NCI-H2227 (cell line): ENCODE data around the gene RAD51B.
"Not testable (repeated sequence)": the region's sequence is repeated elsewhere in the genome, so short reads cannot be mapped to it uniquely, and the experiment has no call there.

Experiments used
- DNase-seq: peaks from one replicate; lab custom pipeline; 2025; ENCODE audit not compliant: unreplicated experiment; lab: John Stamatoyannopoulos, UW

Gene RAD51B

DNA sequence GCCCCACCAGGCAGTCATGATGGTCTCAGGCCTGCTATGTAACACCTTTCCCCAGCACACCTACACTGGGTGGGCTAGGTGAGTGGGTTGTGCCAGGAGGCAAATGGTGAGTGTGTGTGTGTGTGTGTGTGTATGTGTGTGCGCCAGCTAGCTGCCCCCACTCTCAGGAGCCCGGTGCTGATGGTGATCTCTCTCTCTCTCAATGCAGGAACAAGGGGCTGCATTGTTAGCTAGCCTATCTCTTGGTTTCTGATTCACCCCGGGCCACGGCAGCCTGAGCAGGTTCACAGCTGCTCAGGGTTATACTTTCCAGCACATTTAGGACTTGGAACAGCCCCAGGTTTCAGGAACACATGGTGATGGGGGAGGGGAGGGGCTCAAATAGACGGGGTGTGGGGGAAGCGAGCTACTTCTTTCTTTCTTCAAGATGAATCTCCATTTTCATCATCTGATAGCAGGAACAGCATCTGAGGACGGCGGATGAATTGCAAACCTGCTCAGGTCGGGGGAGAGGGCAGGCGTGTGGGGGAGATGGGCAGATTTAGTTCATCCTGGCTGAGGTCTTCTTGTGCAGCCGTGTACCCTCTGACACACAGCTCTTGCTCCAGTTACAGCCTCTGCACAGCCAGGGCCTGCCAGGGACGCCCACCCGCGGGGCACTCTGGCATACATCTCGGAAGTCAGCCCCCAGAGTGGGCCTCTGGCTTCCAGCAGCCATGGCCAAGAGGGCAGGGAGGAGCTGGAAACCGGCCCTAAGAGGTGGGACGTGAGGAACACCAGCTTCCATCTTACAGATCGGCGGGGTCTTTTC, 835.6 kb downstream of the RAD51B start:
- DNase-seq = peak; percentile 10

DNA sequence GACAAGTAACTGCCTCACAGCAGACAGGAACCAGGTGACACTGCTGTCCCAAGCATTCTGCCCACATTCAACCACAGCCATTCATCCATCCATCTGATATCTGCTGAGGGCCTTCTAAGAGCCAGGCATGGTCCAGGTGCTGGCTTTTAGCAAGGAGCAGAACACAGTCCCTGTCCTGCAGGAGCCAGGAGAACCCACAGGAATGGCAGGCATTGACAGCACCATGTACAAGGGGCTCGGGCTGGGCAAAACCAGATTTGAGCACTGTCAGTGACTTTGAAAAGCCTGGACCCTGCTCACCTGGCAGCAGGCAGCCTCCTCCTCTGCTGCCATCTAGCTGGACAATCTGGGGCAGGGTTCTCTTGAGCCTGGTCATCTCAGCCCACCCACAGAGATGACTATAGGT, 836.3 kb downstream of the RAD51B start:
- no peak for DNase-seq

DNA sequence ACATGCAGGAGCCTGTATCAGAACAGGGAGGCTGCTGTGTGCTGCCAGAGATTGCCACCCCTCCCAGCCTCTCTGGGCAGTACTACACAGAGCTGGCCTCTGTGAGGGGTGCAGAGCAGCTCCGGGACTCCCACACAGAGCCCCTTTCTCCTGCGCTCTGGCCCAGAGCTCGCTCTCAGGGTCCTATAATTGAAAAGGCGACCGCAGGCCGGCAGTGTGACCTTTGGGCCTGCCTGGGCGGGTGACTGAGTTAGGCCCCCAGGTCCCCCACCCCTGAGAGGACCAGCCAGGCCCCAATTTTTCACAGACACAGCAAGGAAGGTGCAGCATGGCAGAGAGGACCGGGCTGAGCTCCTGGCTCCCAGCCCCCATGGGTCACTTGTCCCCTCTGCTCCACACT, 836.9 kb downstream of the RAD51B start:
- DNase-seq = no peak

DNA sequence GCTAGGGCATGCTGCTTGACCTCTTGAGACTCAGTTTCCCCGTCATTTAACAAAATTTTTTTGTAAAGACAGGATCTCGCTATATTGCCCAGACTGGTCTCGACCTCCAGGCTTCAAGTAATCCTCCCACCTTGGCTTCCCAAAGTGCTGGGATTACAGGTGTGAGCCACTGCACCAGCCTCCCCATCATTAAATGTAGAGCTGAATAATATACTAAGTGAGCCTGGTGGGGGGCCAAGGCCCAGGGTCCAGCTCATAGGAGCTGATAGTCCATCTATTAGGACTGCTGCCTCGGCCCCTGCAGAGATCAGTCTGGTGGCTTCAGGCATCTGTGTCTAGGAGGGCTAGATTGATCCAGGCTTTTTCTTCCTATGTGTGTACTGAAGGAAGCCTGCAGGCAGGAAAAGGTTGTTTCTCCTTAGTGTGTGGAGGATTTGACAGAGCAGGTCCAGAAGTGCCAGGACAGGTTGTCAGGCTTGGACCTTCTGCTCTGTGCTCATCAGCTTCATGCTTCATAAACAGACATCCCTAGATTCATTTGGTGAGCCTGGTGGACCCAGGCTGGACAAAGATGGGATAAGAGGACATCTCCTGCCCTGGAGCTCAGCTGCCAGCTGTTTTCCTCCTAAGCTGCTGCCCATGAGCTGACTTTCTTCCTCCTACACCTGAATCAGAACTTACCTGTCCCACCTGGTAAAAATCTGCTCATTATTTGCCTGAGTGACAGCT, 837.9 kb downstream of the RAD51B start:
- DNase-seq = no peak

DNA sequence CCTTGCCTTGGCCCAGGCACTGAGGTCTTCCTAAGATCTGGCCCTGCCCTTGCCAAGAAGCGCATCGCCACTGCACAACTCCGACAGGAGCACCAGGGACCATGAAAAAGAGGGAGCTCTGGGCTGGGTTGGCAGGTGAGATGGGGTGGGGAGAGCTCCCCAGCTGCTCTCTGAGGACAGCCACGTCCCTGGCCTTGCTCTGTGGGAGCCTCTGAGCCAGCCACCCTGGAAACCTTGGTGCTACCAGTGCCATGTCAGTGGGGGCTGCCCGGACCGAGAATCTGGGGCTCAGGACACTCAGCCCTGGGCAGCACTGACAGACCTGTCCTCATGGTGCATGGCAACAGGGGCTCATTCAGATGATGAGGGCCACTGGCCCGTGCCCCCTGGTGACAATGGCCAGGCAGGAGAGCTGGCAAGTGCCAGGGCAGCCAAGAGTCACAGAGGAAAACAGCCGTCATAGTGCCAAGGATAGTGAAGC, 838.5 kb downstream of the RAD51B start:
- DNase-seq = no peak

DNA sequence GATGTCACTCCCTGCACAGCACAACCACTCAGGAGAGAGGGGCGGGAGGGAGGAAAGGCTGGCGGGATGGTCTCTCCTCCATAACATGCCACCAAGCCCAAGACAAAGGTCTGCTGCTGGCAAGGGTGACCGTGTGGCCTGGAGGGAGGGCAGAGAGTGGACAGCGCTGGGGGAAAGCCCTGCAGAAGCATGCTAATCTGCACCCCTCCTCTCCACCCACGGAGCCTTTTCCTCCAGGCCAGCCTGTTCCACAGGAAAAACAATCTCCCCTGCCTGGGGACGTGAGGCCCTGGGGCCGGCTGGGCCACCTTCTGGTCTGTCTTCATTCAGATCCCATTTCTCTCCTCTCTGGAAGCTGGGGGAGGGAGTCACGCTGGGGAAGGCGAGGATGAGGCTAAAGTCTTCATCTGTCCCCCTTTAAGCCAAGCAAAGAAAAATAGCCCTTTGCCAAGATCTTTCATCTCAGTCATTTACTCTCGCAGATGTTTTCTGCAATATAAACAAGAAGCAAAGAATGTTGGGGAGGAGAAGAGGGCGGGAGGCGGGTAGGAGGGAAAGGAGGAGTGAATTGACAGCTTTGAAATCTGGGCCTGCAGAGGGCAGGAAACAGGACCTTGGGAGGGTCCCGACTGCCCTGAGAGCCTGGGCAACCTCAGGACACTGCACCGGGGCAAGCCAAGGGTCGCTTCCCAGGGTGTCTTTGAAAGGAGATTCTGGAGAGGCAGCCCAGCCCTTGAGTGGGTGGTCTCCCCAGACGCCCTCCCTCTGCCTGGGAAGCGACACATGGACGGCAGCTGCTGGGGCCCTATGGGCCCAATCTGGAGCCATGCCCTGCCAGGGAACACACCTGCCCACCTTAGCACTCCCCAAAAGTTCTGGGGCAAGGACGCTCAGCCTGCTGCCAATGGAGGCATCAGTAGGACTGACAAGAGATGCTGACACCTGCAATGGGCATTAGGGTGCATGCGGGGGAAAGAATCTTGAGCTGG, 839.7 kb downstream of the RAD51B start:
- no peak for DNase-seq

DNA sequence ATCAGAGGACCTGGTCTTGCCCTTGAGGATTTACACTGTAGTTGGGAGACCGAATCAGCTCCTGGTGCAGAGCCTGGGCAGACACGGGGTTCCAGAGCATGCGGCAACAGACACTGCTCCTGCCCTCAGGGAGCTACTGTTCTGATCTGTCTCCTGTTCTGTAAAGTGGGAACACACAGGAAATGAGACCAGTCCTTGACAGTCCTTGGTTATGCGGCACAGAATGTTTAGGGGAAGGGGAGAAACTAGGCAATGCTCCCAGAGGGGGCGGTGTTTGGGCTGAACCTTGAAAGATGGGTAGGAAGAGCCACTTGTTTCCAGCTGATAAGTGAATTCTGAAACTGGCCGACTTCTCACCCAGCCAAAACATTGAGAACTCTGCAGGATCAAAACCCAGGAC, 840.9 kb downstream of the RAD51B start:
- no peak for DNase-seq

DNA sequence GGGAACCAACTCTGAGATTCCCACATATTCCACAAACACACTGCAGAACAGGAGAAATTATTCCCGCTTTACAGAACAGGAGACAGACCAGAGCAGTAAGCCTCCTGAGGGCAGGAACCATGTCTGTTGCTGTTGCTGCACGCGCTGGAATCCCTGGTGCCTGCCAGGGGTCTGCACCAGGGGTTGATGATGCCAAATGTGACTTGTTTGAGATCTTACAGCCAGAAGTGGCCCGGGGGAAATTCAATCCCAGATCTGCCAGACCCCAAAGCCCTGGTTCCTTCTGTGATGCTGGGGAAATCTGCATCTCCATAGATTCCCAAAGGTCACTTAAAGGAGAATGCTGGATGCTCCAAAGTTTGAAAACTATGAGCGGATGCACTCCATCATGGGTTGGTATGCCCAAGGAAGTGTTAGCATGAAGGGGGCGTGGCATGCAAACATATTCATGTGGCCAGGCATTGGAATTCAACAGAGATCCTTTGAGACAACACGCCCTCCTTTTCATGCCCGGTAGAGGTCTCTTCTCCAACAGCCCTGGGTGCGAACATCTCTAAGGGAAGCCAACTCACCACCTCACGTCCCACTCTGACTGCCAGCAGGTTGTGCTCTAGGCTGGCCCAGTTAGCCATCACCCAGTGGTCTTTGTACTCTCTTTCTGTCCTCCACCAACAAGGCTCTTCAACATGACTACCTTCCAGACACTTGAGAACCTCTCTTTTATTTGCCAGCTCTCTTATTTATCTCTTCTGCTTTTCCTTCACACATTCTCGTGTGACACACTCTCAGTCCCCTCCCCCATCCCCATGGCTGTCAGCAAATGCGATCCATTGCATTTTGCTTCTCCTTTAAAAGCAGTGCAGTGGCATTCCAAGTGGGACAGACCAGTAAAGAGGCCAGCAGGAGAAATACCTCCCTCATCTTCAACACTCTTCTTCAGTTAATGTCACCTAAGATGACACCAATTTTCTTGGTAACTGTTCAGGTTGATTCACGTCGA, 841.9 kb downstream of the RAD51B start:
- no peak for DNase-seq

DNA sequence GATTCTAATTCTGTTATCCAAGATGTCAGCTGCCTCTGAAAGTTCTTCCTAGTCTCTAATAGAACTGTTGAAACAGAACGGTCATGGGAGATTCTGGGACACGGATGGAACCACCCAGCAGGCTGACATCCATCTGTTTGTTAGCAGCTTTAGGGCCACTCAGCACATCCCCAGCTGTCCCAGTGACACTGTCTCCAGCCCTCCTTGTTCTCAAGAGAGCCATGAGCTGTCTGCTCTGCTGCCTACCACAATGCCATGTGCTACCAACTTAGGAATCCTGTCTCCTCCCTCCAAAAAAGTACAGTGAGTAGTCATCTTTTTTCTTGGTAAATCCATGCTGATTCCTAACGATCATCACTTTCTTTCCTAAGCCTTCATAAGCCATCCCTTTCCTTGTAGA, 842.8 kb downstream of the RAD51B start:
- no peak for DNase-seq

DNA sequence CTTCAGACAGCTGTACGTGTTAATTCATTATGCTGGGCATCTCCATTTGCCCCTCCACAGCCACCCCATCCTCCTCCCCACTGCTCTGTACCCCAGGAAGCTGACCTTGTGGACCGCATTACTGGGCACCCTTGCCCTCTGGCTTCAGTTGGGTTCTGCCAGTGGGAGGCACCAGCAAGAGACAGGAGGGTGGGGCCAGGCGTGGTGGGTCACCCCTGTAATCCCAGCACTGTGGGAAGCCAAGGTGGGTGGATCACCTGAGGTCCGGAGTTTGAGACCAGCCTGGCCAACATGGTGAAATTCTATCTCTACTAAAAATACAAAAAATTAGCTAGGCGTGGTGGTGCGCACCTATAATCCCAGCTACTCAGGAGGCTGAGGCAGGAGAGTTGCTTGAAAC, 843.2 kb downstream of the RAD51B start:
- not testable (repeated sequence) for DNase-seq

DNA sequence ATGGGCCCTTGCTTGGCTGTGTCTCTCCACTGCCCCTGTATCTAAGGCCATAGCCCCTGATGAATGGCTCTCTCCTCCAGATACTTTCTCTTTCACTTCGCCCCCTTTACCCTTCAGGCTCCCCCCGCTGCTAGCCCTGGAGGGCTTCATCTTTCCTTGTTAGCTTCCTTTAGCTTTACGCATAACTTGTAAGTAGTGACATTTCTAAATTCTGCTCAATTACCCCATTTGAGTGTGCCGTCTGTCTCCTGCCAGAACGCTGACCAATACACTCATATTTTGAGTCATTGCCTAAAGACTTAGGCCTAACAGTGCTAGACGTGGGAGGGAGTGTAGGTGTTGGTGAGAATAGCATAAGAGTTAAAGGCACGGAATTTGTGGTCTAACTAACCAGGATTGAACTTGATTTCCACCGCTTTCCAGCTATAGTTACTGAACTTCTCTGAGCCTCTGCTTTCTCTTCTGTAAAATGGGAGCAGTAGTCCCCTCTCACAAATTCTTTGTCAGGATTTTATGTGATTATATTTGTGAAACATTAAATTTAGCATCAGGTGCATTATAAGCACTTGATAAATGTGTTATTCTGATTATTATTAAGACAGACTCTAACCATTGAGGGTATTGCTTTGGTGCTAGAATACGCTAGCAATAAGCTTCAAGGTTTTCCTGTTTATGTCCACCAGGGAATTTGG, 844.0 kb downstream of the RAD51B start:
- DNase-seq = no peak

DNA sequence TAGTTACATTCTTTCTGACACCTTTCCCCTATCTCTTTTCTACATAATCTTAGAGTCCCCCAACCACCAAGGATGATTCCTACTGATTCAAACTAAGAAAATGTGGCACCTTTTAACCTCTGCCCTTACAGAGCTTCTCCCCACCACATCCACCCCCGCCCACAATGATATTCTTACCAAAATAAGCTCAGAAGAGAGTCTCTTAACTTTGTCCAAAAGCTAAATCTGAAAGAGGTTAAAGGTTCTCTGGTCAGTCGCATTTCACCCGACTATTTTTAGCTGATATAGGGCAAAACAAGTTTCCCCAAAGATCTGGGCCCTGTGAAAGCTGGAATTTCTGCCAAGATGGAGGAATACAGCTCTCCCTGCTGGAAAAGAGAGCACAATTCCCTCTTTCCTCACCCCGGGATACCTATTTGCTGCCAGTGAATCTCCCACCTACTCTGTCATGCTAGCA, 844.7 kb downstream of the RAD51B start:
- no peak for DNase-seq

DNA sequence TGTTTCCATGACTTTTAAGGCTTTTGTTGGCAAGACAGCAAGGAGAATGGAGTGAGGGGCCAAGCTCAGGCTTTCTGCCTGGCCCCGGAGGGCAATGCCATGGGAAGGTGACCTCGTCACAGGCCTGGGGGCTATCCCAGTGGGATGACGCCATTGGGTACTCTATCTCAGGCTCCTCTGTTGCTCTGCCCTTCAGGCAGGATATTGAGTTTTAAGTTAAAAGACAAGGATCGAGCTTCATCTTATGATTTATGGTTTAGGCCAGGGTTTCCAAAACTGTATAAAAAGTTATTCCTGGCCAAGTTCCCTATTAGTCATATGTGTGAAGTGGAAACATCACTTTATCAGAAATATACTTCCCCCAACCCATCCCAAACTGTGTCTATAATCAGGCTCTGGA, 845.6 kb downstream of the RAD51B start:
- DNase-seq = no peak

DNA sequence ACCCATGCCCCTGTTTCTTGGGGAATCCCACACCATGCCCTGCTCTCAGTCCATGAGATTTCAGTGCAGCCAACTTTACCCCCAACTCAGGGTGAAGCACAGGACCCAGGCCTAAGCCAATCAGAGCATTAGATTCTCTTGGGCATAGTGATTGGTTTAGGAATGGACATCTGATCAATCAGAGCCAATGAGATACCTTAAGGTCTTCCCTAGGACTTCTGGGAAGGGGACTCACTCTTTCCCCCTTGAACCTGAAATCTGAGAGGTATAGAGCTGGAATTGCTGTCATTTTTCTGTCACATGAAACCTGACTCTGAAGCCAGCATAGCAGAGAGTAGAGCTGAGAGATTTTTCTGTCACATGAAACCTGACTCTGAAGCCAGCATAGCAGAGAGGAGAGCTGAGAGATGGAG, 846.2 kb downstream of the RAD51B start:
- no peak for DNase-seq

DNA sequence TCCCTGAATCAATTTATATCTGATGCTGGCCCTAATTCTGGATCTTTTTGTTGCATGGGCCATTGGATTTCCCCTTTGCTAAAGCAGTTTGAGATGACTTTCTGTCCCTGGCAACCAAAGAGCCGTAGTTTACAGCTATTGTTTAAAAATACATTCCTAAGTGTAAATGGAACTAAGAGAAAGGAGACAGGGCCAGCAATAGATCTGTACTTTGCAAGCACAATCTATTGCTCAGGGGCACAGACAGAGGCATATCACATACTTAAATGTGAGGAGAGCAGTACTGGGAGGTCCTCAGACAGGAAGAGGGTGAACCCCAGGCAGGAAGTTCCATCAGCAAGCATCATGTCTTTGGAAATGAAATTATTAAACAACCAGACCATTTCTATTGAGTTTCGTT, 846.7 kb downstream of the RAD51B start:
- DNase-seq = no peak

DNA sequence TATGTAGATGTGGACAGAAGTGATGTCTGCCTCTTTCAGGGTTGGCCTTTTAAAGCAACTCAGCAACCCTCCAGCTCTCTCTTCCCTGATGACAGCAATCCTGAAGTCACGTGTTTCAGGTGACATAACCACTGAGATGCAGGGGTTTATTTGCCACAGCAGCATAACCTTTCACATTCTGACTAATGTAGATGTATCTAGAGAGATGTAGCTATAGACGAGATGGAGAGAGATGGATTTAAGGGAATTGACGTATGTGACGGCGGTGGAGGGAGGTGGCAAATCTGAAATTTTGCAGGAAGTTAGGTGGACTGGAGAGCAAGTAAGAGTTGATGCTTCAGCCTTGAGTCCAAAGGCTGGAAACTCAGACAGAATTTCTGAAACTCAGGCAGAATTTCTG, 847.3 kb downstream of the RAD51B start:
- no peak for DNase-seq

DNA sequence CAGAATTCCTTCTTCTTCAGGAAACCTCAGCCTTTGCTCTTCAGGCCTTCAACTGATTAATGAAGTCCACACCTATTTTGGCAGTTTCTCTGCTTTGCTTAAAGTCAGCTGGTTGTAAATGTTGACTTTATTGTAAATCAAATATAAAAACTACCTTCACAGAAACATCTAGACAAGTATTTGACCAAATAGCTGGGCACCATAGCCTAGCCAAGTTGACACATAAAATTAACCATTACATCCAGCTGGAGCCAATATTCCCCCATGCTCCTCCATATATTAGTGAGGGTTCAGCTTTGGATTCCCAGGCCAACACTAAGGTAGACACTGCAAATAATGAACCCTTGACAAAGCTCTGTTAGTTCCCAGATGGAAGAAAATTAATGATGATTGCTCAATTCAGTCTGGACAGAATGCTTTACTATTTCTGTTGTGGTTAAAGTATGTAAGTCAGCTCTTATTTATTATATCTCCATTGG, 847.8 kb downstream of the RAD51B start:
- DNase-seq = no peak

DNA sequence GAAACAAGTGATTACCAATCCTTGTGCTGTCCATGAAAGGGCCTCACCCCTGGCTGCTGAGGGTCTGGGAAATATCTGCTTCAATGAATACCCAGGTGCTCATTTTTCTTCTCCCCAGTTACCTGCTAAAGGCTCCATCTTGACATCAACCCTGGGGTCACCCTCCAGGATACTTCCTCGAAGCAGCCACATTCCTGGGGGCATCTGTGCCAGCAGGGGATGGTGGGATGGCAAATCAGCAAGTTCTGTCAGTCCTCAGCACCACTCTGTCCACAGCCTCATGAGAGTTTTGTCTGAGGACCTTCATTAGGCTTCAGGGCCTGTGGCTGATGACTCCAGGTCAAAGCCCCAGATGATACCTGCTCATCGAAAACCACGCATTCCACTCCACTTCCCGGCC, 848.4 kb downstream of the RAD51B start:
- no peak for DNase-seq

DNA sequence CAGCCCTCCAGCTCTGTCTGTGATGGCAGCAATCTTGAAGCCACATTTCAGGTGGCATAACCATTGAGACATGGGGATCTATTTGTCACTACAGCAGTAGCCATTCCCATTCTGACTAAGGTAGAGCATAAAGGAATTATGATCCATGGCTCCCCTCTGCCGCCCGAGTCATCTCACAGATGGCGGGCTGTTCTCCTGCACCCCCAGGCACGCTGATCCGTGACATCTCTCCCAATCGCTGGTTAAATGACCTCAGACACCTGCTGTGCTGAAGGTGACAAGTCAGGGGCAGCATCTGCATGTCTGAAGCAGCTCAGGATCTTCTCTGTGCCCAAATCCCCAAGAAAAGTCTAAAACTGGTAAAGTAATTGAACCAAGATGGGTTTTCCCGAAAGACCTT, 849.0 kb downstream of the RAD51B start:
- no peak for DNase-seq
